Sigmoid colon (tissue), 7 donors: Measurements from ENCODE around the gene GNAQ. TPM values are rescaled to one million over a fixed set of nuclear protein-coding genes. Genes with fewer than 3 reads are reported as not detected.

Experiments used
- DNase-seq: peaks from one replicate; pipeline ENCODE4 v3.0.0-alpha.2; 2019
- H3K27ac ChIP-seq, 4 donors: fragments of 200-600 bp; sonication (generic); one replicate each; pipeline ENCODE4 v1.5.1; 2016 to 2019; ENCODE audit warnings: mild to moderate bottlenecking in 1 of 4
- H3K27me3 ChIP-seq, 3 donors: fragments of 200-600 bp; sonication (generic); one replicate each; pipeline ENCODE4 v1.5.1; 2019; ENCODE audit warnings: mild to moderate bottlenecking in 1 of 3
- H3K36me3 ChIP-seq, 4 donors: fragments of 200-600 bp; sonication (generic); one replicate each; pipeline ENCODE4 v1.5.1; 2016 to 2019
- H3K4me1 ChIP-seq, 4 donors: fragments of 200-600 bp; sonication (generic); one replicate each; pipeline ENCODE4 v1.5.1; 2017 to 2019
- H3K4me3 ChIP-seq, 4 donors: fragments of 200-600 bp; sonication (generic); one replicate each; pipeline ENCODE4 v1.5.1; 2017 to 2019; ENCODE audit warnings: mild to moderate bottlenecking in 2 of 4, moderate library complexity in 1 of 4
- H3K9me3 ChIP-seq, 4 donors: fragments of 200-600 bp in 3 of 4; sonication (generic) in 3 of 4; one replicate each; pipeline versions ENCODE4 v1.5.1 to v1.6.1; 2013 to 2019
- EP300 ChIP-seq, 4 donors: sonication (generic); formaldehyde crosslinking; IDR thresholded peaks; one replicate each; pipeline ENCODE4 v1.6.1; 2017; ENCODE audit warnings: antibody characterized with exemption in 4 of 4
- POLR2A ChIP-seq, 2 donors: fragments of 450-650 bp; IDR thresholded peaks; one replicate each; pipeline ENCODE4 v1.6.1; 2016; ENCODE audit warnings: antibody characterized with exemption in 2 of 2, mild to moderate bottlenecking in 2 of 2, moderate library complexity in 2 of 2
- POLR2AphosphoS5 ChIP-seq, 4 donors: sonication (generic); formaldehyde crosslinking; IDR thresholded peaks; one replicate each; pipeline ENCODE4 v1.6.1; 2017; ENCODE audit warnings: antibody characterized with exemption in 4 of 4
- whole genome bisulfite sequencing, 2 donors: extraction: QIAGEN DNeasy Blood & Tissue Kit; methylation state at CpG; one replicate each; pipeline ENCODE4 v1.1.7; 2013; 5-methylcytosine and 5-hydroxymethylcytosine counted together
- intact Hi-C: fragments of 100-400 bp; cut with DNase I; formaldehyde crosslinking; loops from one replicate; pipeline ENCODE4 v1.15.1; 2023
- polyA plus RNA-seq, 3 donors: library from polyadenylated mRNA; stranded (reverse); fragments of 200-250 nt; gene quantifications; one replicate each; pipeline ENCODE4 v1.2.3, GENCODE V29; 2013
- total RNA-seq, 4 donors: library from RNA; depleted of rRNA; stranded (reverse); fragments of >200 nt; gene quantifications; one replicate each; pipeline ENCODE4 v1.1.0, GENCODE V29; 2016
- TF ChIP-seq, protein P1 (sequence below), 4 experiments: fragments of 450-650 bp in 3 of 4; fragments of 200-600 bp in 1 of 4; IDR thresholded peaks; one replicate each; pipeline ENCODE4 v1.5.1; 2016 to 2019; ENCODE audit warnings: antibody characterized with exemption in 4 of 4, mild to moderate bottlenecking in 3 of 4, moderate library complexity in 2 of 4
- donor health status: healthy with polysubstance abuse.
- donor health status: Bipolar disorder and iron deficiency.
- donor health status: healthy.

The GNAQ gene
- total and polyA plus RNA-seq, 7 donors, result 21.6 to 79.2 (median 49.5) TPM

DNA sequence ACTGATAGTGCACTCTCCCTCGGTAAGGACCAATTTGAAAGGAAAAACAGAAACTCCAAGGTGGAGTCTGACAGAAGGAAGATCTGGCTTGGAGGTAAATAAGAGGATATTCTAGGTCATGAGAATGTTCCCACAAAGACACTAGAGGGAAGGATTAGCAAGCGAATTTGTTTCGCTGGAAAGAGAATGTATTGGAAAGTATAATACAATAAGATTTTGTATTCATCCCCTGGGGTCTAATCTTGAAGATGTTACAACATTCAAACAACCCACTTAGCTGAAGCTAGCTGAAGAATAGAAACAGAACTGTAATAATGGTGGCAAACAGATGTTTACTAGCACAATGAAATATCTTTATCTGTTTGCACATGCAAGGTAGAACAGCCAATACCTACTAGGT is 158.7 kb downstream of the GNAQ start:
- no peak overlapping the region for H3K4me3 ChIP-seq
- DNase-seq, result no peak
- TF ChIP-seq POLR2AphosphoS5 (IDR thresholded peaks at IDR 0.05) (no peak), POLR2A (IDR thresholded peaks at IDR 0.05) (no peak), EP300 (IDR thresholded peaks at IDR 0.05) (no peak)
- TF ChIP-seq, protein P1, sequence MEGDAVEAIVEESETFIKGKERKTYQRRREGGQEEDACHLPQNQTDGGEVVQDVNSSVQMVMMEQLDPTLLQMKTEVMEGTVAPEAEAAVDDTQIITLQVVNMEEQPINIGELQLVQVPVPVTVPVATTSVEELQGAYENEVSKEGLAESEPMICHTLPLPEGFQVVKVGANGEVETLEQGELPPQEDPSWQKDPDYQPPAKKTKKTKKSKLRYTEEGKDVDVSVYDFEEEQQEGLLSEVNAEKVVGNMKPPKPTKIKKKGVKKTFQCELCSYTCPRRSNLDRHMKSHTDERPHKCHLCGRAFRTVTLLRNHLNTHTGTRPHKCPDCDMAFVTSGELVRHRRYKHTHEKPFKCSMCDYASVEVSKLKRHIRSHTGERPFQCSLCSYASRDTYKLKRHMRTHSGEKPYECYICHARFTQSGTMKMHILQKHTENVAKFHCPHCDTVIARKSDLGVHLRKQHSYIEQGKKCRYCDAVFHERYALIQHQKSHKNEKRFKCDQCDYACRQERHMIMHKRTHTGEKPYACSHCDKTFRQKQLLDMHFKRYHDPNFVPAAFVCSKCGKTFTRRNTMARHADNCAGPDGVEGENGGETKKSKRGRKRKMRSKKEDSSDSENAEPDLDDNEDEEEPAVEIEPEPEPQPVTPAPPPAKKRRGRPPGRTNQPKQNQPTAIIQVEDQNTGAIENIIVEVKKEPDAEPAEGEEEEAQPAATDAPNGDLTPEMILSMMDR (IDR thresholded peaks at IDR 0.05), result no peak
- H3K27me3 ChIP-seq, result no peaks in the 10 kb centered on the region
- H3K27ac ChIP-seq, result no peak overlapping the region
- peaks cover 0 to 33% (median 14%) of the 10 kb centered on the region in 4 donors for H3K4me1 ChIP-seq
- H3K9me3 ChIP-seq, result no peaks in the 10 kb centered on the region
- H3K36me3 ChIP-seq, result no peaks in the 10 kb centered on the region
- 76 to 82% methylated on average over 3 of the region's 3 CpGs for WGBS, 2 donors
- intact Hi-C loops, result no loop called here

DNA sequence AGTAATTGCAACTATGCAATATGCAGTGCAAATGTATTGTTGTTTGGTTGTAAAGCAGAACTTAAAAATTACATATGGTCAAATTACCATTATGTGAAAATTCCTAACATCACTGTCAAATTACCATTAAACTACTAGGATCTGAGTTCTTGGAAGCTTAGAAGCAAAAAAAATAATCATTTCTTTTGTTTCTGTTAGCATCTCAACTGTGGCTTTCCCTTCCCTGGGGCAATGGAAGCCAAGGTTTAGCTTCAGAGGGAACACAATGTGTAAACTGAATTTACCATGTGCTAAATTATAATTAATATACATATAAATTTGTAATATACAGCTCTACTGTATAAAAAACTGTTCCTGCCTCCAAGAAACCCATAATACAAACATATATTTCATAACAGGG is 159.4 kb downstream of the GNAQ start:
- Histone ChIP-seq H3K27ac (no peak overlapping the region), H3K4me1 (peaks cover 0 to 30% (median 14%) of the 10 kb centered on the region in 4 donors), H3K36me3 (no peaks in the 10 kb centered on the region), H3K4me3 (no peak overlapping the region), H3K27me3 (no peaks in the 10 kb centered on the region), H3K9me3 (no peaks in the 10 kb centered on the region)
- TF ChIP-seq POLR2A (IDR thresholded peaks at IDR 0.05) (no peak), EP300 (IDR thresholded peaks at IDR 0.05) (no peak), POLR2AphosphoS5 (IDR thresholded peaks at IDR 0.05) (no peak)
- TF ChIP-seq, protein P1 (IDR thresholded peaks at IDR 0.05), result no peak
- no peak for DNase-seq
- intact Hi-C loops, result no loop called here

DNA sequence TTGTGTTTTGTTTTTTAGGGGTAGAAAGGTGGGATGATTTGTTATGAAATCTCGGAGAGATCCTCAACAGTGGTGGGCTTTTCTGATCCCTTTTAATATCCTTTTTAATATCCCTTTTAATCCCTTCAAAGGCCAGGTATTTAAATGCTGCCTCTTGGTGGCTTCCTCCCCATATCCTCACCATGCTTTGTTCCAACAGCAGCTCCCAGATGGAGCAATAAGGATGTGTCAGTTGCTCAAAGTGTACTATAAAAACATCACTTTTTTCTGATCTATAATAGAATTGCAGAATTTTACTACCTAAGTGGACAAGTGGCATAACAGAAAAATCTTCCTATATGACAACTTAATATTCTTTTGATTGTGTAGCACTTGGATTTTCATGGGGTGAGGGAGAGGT is 160.1 kb downstream of the GNAQ start:
- DNase-seq, result no peak
- intact Hi-C loops, result no loop called here
- no peak for TF ChIP-seq EP300 (IDR thresholded peaks at IDR 0.05)
- no peak for TF ChIP-seq POLR2A (IDR thresholded peaks at IDR 0.05)
- no peak for TF ChIP-seq POLR2AphosphoS5 (IDR thresholded peaks at IDR 0.05)
- TF ChIP-seq, protein P1 (IDR thresholded peaks at IDR 0.05), result no peak

DNA sequence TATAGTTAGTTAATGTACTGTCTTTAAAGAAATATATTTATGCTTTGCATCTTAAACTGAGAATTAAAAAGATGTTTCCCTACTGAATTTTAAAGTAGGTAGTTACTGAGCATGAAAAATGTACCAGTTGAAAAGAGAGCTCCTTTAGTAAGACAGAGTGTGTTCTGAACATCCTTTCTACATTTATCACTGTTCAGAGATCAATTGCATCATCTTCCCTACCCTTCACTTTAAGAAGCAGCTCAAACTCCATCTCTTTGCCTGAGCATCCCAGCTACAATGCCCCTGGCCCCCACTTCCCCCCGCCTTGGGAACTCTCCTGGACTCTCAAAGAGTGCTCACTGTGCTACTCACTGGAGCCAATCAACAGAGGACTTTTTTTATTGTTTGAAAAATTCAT is 164.7 kb downstream of the GNAQ start:
- WGBS, 2 donors, result 85 to 96% methylated on average over 1 of the region's 1 CpG
- TF ChIP-seq EP300 (IDR thresholded peaks at IDR 0.05) (no peak), POLR2A (IDR thresholded peaks at IDR 0.05) (no peak), POLR2AphosphoS5 (IDR thresholded peaks at IDR 0.05) (no peak)
- TF ChIP-seq, protein P1 (IDR thresholded peaks at IDR 0.05), result no peak

More for the DNA sequence above, 160.1 kb downstream of the GNAQ start:
- Histone ChIP-seq H3K9me3 (no peaks in the 10 kb centered on the region), H3K4me3 (no peak overlapping the region), H3K27me3 (no peaks in the 10 kb centered on the region), H3K27ac (no peak overlapping the region), H3K36me3 (no peaks in the 10 kb centered on the region), H3K4me1 (peaks cover 0 to 23% (median 8%) of the 10 kb centered on the region in 4 donors)
- WGBS, 2 donors, result 71 to 84% methylated on average over 1 of the region's 1 CpG

DNA sequence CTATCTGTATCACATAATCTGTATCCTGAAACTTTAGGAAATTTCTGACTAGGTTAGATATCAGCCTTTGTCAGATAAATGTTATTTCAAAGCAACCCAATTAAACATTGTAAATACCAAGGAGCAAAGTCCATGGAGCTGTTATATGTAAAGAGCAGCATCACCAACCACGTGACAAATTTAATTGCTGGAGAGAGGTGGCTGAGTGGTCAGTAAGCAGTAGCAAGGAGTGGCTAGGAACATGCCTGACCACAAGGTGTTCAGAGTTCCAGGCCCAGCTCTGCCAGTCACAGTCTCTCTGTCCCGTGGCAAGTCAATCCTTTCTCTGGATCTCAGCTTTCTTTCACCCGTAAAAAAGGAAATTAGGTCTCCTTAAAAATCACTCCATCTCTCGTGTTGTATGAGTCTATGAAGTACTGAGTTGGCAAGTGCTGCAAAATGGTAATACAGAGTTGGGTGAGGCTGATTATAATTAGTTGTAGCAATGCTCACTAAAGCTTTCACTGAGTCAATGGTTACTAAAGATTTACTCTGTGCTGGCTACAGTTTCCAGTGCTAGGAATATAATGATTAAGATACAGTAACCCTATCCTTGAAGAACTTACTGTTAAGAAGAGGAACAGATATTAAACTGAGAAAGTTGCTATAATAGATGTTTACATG is 166.1 kb downstream of the GNAQ start:
- no peak for DNase-seq
- Histone ChIP-seq H3K36me3 (no peaks in the 10 kb centered on the region), H3K4me3 (no peak overlapping the region), H3K4me1 (peaks cover 0 to 7% (median 0%) of the 10 kb centered on the region in 4 donors), H3K27ac (no peak overlapping the region), H3K9me3 (no peaks in the 10 kb centered on the region), H3K27me3 (no peaks in the 10 kb centered on the region)
- intact Hi-C loops, result no loop called here
- WGBS, 2 donors, result 18 to 58% methylated on average over 4 of the region's 4 CpGs
- TF ChIP-seq POLR2A (IDR thresholded peaks at IDR 0.05) (no peak), EP300 (IDR thresholded peaks at IDR 0.05) (no peak), POLR2AphosphoS5 (IDR thresholded peaks at IDR 0.05) (no peak)
- TF ChIP-seq, protein P1 (IDR thresholded peaks at IDR 0.05), result no peak

More for the DNA sequence above, 164.7 kb downstream of the GNAQ start:
- Histone ChIP-seq H3K4me3 (no peak overlapping the region), H3K27me3 (no peaks in the 10 kb centered on the region), H3K27ac (no peak overlapping the region), H3K36me3 (no peaks in the 10 kb centered on the region), H3K9me3 (no peaks in the 10 kb centered on the region), H3K4me1 (peaks cover 0 to 7% (median under 1%) of the 10 kb centered on the region in 4 donors)
- no peak for DNase-seq
- intact Hi-C loops, result no loop called here
